Hepatocyte (in vitro differentiated cells): ENCODE data around the gene ABCA5.

Source experiments
- CTCF ChIP-seq: fragments of 200-600 bp; sonication (generic); IDR thresholded peaks from 2 replicates; pipeline ENCODE4 v1.5.1; 2016; ENCODE audit warnings: antibody characterized with exemption, mild to moderate bottlenecking; ENCODE audit not compliant: poor library complexity
- EZH2 ChIP-seq: fragments of 200-600 bp; sonication (generic); IDR thresholded peaks from 2 replicates; pipeline ENCODE4 v1.6.1; 2016; ENCODE audit warnings: antibody characterized with exemption, mild to moderate bottlenecking, borderline replicate concordance
- EZH2phosphoT487 ChIP-seq: fragments of 200-600 bp; sonication (generic); IDR thresholded peaks from one replicate; pipeline ENCODE4 v1.6.1; 2018; ENCODE audit warnings: antibody characterized with exemption, mild to moderate bottlenecking, low read depth, moderate library complexity; ENCODE audit not compliant: unreplicated experiment, severe bottlenecking

DNA sequence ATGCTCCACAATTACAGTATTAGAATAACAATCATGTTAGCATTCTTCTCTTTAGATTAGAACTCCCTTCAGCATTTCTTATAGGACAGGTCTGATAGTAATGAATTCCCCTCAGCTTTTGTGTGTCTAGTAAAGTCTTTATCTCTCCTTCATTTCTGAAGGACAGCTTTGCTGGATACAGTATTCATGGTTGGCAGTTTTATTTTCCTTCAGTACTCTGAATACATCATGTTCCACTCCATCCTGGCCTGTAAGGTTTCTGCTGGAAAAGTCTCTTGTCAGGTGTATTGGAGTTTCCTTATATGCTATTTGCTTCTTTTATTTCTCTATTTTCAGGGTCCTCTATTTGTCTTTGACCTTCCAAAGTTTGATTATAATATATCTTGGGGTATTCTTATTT is 94.3 kb downstream of the ABCA5 start:
- TF ChIP-seq CTCF (no peak), EZH2 (no peak), EZH2phosphoT487 (no peak)
